A549 (cell line): ENCODE measurements around the gene FOXS1. TPM values are rescaled to one million over a fixed set of nuclear protein-coding genes. Genes with fewer than 3 reads are reported as not detected.

Experiments
- ATAC-seq, 2 experiments: fragments of 200-7000 bp in 1 of 2; fragments of >200 bp in 1 of 2; cut with Nextera tagmentation in 1 of 2; cut with Tn5 transposase in 1 of 2; 3 replicates each; pipeline versions ENCODE4 v1.8.0 to v1.9.1; 2018 to 2020; ENCODE audit warnings: mild to moderate bottlenecking in 1 of 2, moderate library complexity in 1 of 2
- CTCF ChIA-PET: fragments of 300-600 bp; sonication (Branson Sonifier 250); formaldehyde crosslinking; extraction: SDS; loops from one replicate; lab custom pipeline; 2021; ENCODE audit warnings: antibody characterized with exemption, inconsistent platforms; lab: Yijun Ruan, JAX
- POLR2A ChIA-PET: fragments of 350-600 bp; formaldehyde crosslinking; extraction: SDS; loops from one replicate; lab custom pipeline; 2021; ENCODE audit warnings: antibody characterized with exemption, inconsistent platforms; lab: Yijun Ruan, JAX
- DNase-seq, 2 experiments: peaks; one replicate each; pipeline versions ENCODE4 v3.0.0 to v3.0.0-alpha.2; 2011 to 2016; ENCODE audit warnings: low read depth in 1 of 2, low spot score in 1 of 2
- FAIRE-seq: peaks from 2 replicates; lab custom pipeline; 2011; peaks lifted over from hg19 to GRCh38; lab: Jason Lieb, UNC
- H3K27ac ChIP-seq, 2 experiments: fragments of >200 bp; sonication (Bioruptor Twin); formaldehyde crosslinking; 3 replicates each; pipeline ENCODE4 v1.5.1; 2016 to 2017
- H3K4me1 ChIP-seq: fragments of >200 bp; sonication (Bioruptor Twin); formaldehyde crosslinking; 3 replicates; pipeline ENCODE4 v1.6.1; 2016
- H3K4me2 ChIP-seq: fragments of >200 bp; sonication (Bioruptor Twin); formaldehyde crosslinking; 3 replicates; pipeline ENCODE4 v1.6.1; 2016
- H3K4me3 ChIP-seq: fragments of >200 bp; sonication (Bioruptor Twin); formaldehyde crosslinking; 3 replicates; pipeline ENCODE4 v1.5.1; 2016
- H3K9me3 ChIP-seq: fragments of >200 bp; sonication (Bioruptor Twin); formaldehyde crosslinking; 3 replicates; pipeline ENCODE4 v1.6.1; 2016
- BHLHE40 ChIP-seq: IDR thresholded peaks from 2 replicates; pipeline ENCODE4 v1.6.1; 2012; ENCODE audit warnings: low read depth, low read length, inconsistent platforms
- CBX8 ChIP-seq: fragments of 200-600 bp; sonication (generic); IDR thresholded peaks from 2 replicates; pipeline ENCODE4 v1.6.1; 2016
- EHMT2 ChIP-seq: fragments of 200-600 bp; sonication (generic); IDR thresholded peaks from 2 replicates; pipeline ENCODE4 v1.6.1; 2016; ENCODE audit warnings: antibody characterized with exemption, low read depth, mild to moderate bottlenecking, moderate library complexity
- EP300 ChIP-seq, 2 experiments: fragments of >200 bp; sonication (Bioruptor Twin); formaldehyde crosslinking; IDR thresholded peaks; 2 replicates in 1 of 2; 3 replicates in 1 of 2; pipeline ENCODE4 v1.6.1; 2016 to 2017
- FOSB ChIP-seq: fragments of 250-450 bp; sonication (Bioruptor Pico); IDR thresholded peaks from 2 replicates; pipeline ENCODE4 v1.5.0; 2020; ENCODE audit warnings: mild to moderate bottlenecking, moderate library complexity
- FOSL2 ChIP-seq, 2 experiments: fragments of 450-650 bp in 1 of 2; fragments of >200 bp in 1 of 2; sonication (Bioruptor Twin) in 1 of 2; formaldehyde crosslinking; IDR thresholded peaks; 2 replicates each; pipeline versions ENCODE4 v1.5.0 to v1.6.1; 2016 to 2020; ENCODE audit warnings: mild to moderate bottlenecking in 1 of 2, moderate library complexity in 1 of 2
- FOXS1 ChIP-seq: fragments of 250-450 bp; sonication (Bioruptor Pico); IDR thresholded peaks from 2 replicates; pipeline ENCODE4 v1.5.0; 2020; ENCODE audit warnings: mild to moderate bottlenecking, moderate library complexity
- JUN ChIP-seq, 2 experiments: fragments of >200 bp; sonication (Bioruptor Twin); formaldehyde crosslinking; IDR thresholded peaks; 2 replicates in 1 of 2; 3 replicates in 1 of 2; pipeline ENCODE4 v1.6.1; 2016 to 2017
- JUNB ChIP-seq: fragments of >200 bp; sonication (Bioruptor Twin); formaldehyde crosslinking; IDR thresholded peaks from 2 replicates; pipeline ENCODE4 v1.6.1; 2016
- KDM5A ChIP-seq: fragments of 200-600 bp; sonication (generic); IDR thresholded peaks from 2 replicates; pipeline ENCODE4 v1.6.1; 2016; ENCODE audit warnings: antibody characterized with exemption, mild to moderate bottlenecking
- NFE2L2 ChIP-seq: fragments of 150-350 bp; conservative IDR thresholded peaks from 2 replicates; pipeline ENCODE4 v1.6.1; 2014; ENCODE audit warnings: low read length
- NPAS2 ChIP-seq: fragments of 250-450 bp; sonication (Bioruptor Pico); IDR thresholded peaks from 2 replicates; pipeline ENCODE4 v1.8.0; 2022; ENCODE audit warnings: mild to moderate bottlenecking, moderate library complexity, borderline replicate concordance
- NR3C1 ChIP-seq: fragments of >200 bp; sonication (Bioruptor Twin); formaldehyde crosslinking; IDR thresholded peaks from 3 replicates; pipeline ENCODE4 v1.6.1; 2017
- PBX3 ChIP-seq: IDR thresholded peaks from 2 replicates; pipeline ENCODE4 v1.6.1; 2012
- POLR2AphosphoS2 ChIP-seq: conservative IDR thresholded peaks from 2 replicates; pipeline ENCODE4 v1.6.1; 2012; ENCODE audit warnings: low read length, improper control_type of control experiment, inconsistent platforms
- REST ChIP-seq: fragments of 200-600 bp; sonication (generic); IDR thresholded peaks from 2 replicates; pipeline ENCODE4 v1.6.1; 2016; ENCODE audit warnings: antibody characterized with exemption, mild to moderate bottlenecking, moderate library complexity
- RFX5 ChIP-seq: fragments of 450-650 bp; IDR thresholded peaks from 2 replicates; pipeline ENCODE4 v1.7.1; 2014; ENCODE audit warnings: antibody characterized with exemption, mild to moderate bottlenecking, moderate library complexity
- USF2 ChIP-seq: fragments of 450-650 bp; IDR thresholded peaks from 2 replicates; pipeline ENCODE4 v1.6.1; 2014; ENCODE audit warnings: antibody characterized with exemption
- ZFP36 ChIP-seq: fragments of 450-650 bp; IDR thresholded peaks from 2 replicates; pipeline ENCODE4 v1.6.1; 2014; ENCODE audit warnings: borderline replicate concordance; ENCODE audit not compliant: partially characterized antibody
- ZNF302 ChIP-seq: fragments of 250-450 bp; sonication (Bioruptor Pico); IDR thresholded peaks from 2 replicates; pipeline ENCODE4 v1.9.0; 2021; ENCODE audit warnings: inconsistent platforms, mild to moderate bottlenecking, moderate library complexity
- WGBS: methylation state at CpG from one replicate; pipeline ENCODE4 v1.1.6; 2017; ENCODE audit errors: missing lambda C conversion rate; 5-methylcytosine and 5-hydroxymethylcytosine counted together
- polyA plus RNA-seq, 4 experiments: library from polyadenylated mRNA; depleted of rRNA in 3 of 4; stranded (reverse); fragments of >200 nt; fragmentation: RNase III in 1 of 4; extraction: RNeasy Plus Mini Kit Qiagen cat#74134 plus additional on column Dnase treatment in 1 of 4; gene quantifications; 2 replicates in 3 of 4; 3 replicates in 1 of 4; pipeline ENCODE4 v1.2.3, GENCODE V29; 2011 to 2017

Gene FOXS1
- polyA plus RNA-seq, 2 of the 4 experiments (the other 2 are of a cell fraction) = 1.5 to 3.7 TPM

- ChIA-PET POLR2A (no interaction called here), CTCF (interaction anchor here (0.5 to 3.3 kb wide), 9 partner anchors 8 to 279 kb away, joined by 3 to 19 read pairs (median 4); partner anchors contain the start of gene PDRG1)
- H3K4me2 ChIP-seq = no peak overlapping the region
- ATAC-seq (no peak), DNase-seq (no peak), FAIRE-seq (no peak)
- TF ChIP-seq JUN (IDR thresholded peaks at IDR 0.05) = no peak
- no peak for TF ChIP-seq NPAS2 (CRISPR knock-in tag)
- no peak for TF ChIP-seq FOSB (CRISPR knock-in tag)
- TF ChIP-seq FOSL2 (IDR thresholded peaks at IDR 0.05) = no peak
- no peak for TF ChIP-seq FOSL2 (CRISPR knock-in tag; IDR thresholded peaks at IDR 0.05)
- no peak for TF ChIP-seq ZNF302 (CRISPR knock-in tag)
- no peak for TF ChIP-seq FOXS1 (CRISPR knock-in tag)
- no peak for TF ChIP-seq NR3C1
- no peak for TF ChIP-seq RFX5
- no peak for TF ChIP-seq POLR2AphosphoS2
- TF ChIP-seq USF2 = no peak
- TF ChIP-seq ZFP36 = no peak
- TF ChIP-seq NFE2L2 = no peak
- TF ChIP-seq REST = no peak
- TF ChIP-seq EP300 (IDR thresholded peaks at IDR 0.05) = no peak
- TF ChIP-seq JUNB = no peak
- no peak for TF ChIP-seq BHLHE40
- no peak for TF ChIP-seq KDM5A
- no peaks in the 10 kb centered on the region for H3K9me3 ChIP-seq
- no peak overlapping the region for H3K4me3 ChIP-seq
- no peak overlapping the region for H3K27ac ChIP-seq
- H3K4me1 ChIP-seq = 0 out of 3 replicates have a peak, but pooled peaks cover 4% of the 10 kb centered on the region
Observed at GRCh38 chr20:31813611-31814010, 31.8 kb downstream of the FOXS1 start.

GRCh38 chr20:31811796-31812728, 33.3 kb downstream of the FOXS1 start:
- POLR2A ChIA-PET = no interaction called here
- no peaks in the 10 kb centered on the region for H3K9me3 ChIP-seq
- 0 out of 3 replicates have a peak, but pooled peaks cover 4% of the 10 kb centered on the region for H3K4me1 ChIP-seq
- CTCF ChIA-PET = interaction anchor here (0.7 to 2.6 kb wide), 7 partner anchors 11 to 34 kb away, joined by 3 to 9 read pairs (median 3); no protein-coding TSS in a partner anchor
- no peak overlapping the region for H3K4me3 ChIP-seq
- TF ChIP-seq POLR2AphosphoS2 = no peak
- TF ChIP-seq FOSL2 (IDR thresholded peaks at IDR 0.05) = no peak
- TF ChIP-seq FOSL2 (CRISPR knock-in tag; IDR thresholded peaks at IDR 0.05) = no peak
- TF ChIP-seq FOXS1 (CRISPR knock-in tag) = no peak
- TF ChIP-seq PBX3 = no peak
- no peak for TF ChIP-seq EHMT2
- no peak for TF ChIP-seq CBX8
- no peak for TF ChIP-seq USF2
- DNase-seq = no peak
- ATAC-seq = no peak
- H3K27ac ChIP-seq = no peak overlapping the region
- H3K4me2 ChIP-seq = no peak overlapping the region
- no peak for FAIRE-seq
- 76% methylated on average over 15 of the region's 15 CpGs for WGBS
